NT2/D1 (cell line): ENCODE data around the gene CIAO2B.

Experiments
- SUZ12 ChIP-seq: IDR thresholded peaks from 2 replicates; pipeline ENCODE4 v1.6.1; 2011; ENCODE audit not compliant: insufficient read length, insufficient read depth; ENCODE audit errors: extremely low read depth
- YY1 ChIP-seq: IDR thresholded peaks from 2 replicates; pipeline ENCODE4 v1.6.1; 2011; ENCODE audit not compliant: insufficient read length, insufficient read depth
- ZNF274 ChIP-seq: IDR thresholded peaks from 2 replicates; pipeline ENCODE4 v1.6.1; 2011; ENCODE audit warnings: mild to moderate bottlenecking, low read depth, low read length

DNA sequence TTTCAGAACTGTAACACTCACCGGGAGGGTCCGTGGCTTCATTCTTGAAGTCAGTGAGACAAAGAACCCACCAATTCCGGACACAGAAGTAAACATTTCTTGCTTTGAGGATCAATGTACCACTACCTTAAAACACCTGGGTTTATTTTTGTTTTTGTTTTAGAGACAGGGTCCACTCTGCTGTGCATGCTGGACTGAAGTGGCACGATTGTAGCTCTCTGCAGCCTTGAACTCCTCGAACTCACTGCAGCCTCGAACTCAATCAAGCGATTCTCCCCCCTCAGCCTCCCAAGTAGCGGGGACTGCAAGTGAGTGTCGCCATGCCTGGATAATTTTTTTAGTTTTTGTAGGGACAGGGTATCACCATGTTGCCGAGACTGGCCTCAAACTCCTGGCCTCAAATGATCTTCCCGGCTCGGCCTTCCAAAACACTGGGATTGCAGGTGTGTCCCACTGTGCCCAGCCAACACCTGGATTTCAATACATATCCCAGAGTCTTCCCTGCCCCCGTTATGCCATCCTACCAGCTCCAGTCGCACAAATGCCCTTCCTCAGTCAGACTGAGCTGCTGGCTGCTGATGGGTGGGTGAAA, 41.2 kb upstream of the CIAO2B start:
- TF ChIP-seq ZNF274: no peak
- no peak for TF ChIP-seq SUZ12
- TF ChIP-seq YY1: no peak
